ENCODE results near the gene CALML3.

GRCh38 chr10:5476918-5477525 is 47.7 kb upstream of the CALML3 start:
- TF ChIP-seq CTCF (conservative IDR thresholded peaks at IDR 0.05), result no peak
- no peak for TF ChIP-seq ZFX (IDR thresholded peaks at IDR 0.05)
